ENCODE results near the gene DESI1.

GRCh38 chr22:41579997-41580355, 40.9 kb downstream of the DESI1 start:
- TF ChIP-seq EP300 (conservative IDR thresholded peaks at IDR 0.05; ENCODE audit: poor library complexity, severe bottlenecking) (no peak), POLR2AphosphoS5 (IDR thresholded peaks at IDR 0.05) (no peak), CTCF (IDR thresholded peaks at IDR 0.05; ENCODE audit: poor library complexity, severe bottlenecking) (no peak), REST (IDR thresholded peaks at IDR 0.05; ENCODE audit: borderline replicate concordance) (no peak), EZH2 (IDR thresholded peaks at IDR 0.05; ENCODE audit: borderline replicate concordance, insufficient read depth, low read length, poor library complexity, severe bottlenecking) (no peak)

Data from neural cell (in vitro differentiated cells).